HG03520 (cell line): ENCODE measurements around the gene ZNHIT2.
"Not testable (repeated sequence)": the region's sequence is repeated elsewhere in the genome, so short reads cannot be mapped to it uniquely, and the experiment has no call there.

Experiments used
- ATAC-seq: cut with Tn5 transposase; IDR thresholded peaks from one replicate; pipeline ENCODE4 v1.9.1; 2021; ENCODE audit warnings: mild to moderate bottlenecking, moderate library complexity; ENCODE audit not compliant: unreplicated experiment

Gene ZNHIT2

GRCh38 chr11:65117206-65118096 lies at the start of gene ZNHIT2:
TSS of gene ZNHIT2 (minus strand) at chr11:65117701. CDS start at chr11:65117653, 48 bp downstream.
- ATAC-seq, result peak; percentile 49

- ATAC-seq, result no peak
These were observed 49.4 kb upstream of the ZNHIT2 start for GRCh38 chr11:65166893-65167292.

- no peak for ATAC-seq
These were observed 48.2 kb upstream of the ZNHIT2 start for GRCh38 chr11:65165410-65166317.

GRCh38 chr11:65163684-65164083 lies 46.2 kb upstream of the ZNHIT2 start:
- ATAC-seq, result no peak

- ATAC-seq, result no peak
These were observed 43.1 kb upstream of the ZNHIT2 start for GRCh38 chr11:65160643-65161042.

GRCh38 chr11:65159012-65159411 lies 41.5 kb upstream of the ZNHIT2 start:
- no peak for ATAC-seq

- ATAC-seq, result no peak
These were observed 39.8 kb upstream of the ZNHIT2 start for GRCh38 chr11:65157336-65157735.

- ATAC-seq, result no peak
These were observed 39.4 kb upstream of the ZNHIT2 start for GRCh38 chr11:65156926-65157325.

GRCh38 chr11:65156256-65156655 lies 38.8 kb upstream of the ZNHIT2 start:
- ATAC-seq, result no peak

GRCh38 chr11:65152122-65152521 lies 34.6 kb upstream of the ZNHIT2 start:
- no peak for ATAC-seq

GRCh38 chr11:65151331-65151899 lies 33.9 kb upstream of the ZNHIT2 start:
- no peak for ATAC-seq

GRCh38 chr11:65150509-65151299 lies 33.2 kb upstream of the ZNHIT2 start:
- ATAC-seq, result no peak

GRCh38 chr11:65150131-65150508 lies 32.6 kb upstream of the ZNHIT2 start:
- not testable (repeated sequence) for ATAC-seq

GRCh38 chr11:65148657-65149056 lies 31.2 kb upstream of the ZNHIT2 start:
- no peak for ATAC-seq

- ATAC-seq, result no peak
These were observed 30.0 kb upstream of the ZNHIT2 start for GRCh38 chr11:65147352-65148075.

- no peak for ATAC-seq
These were observed 24.5 kb upstream of the ZNHIT2 start for GRCh38 chr11:65141896-65142494.

- ATAC-seq, result no peak
These were observed 19.1 kb upstream of the ZNHIT2 start for GRCh38 chr11:65136515-65137096.

GRCh38 chr11:65135633-65136145 lies 18.2 kb upstream of the ZNHIT2 start:
- no peak for ATAC-seq
